ENCODE measurements around the gene LCE7A.

LCE7A gene
- total RNA-seq: 0 reads per million in 9 experiments

GRCh38 chr1:152859696-152860095 lies at the start of gene LCE7A:
LCE7A (plus strand) TSS chr1:152859996; CDS start chr1:152860698, 702 bp downstream.
- Mint-ChIP-seq H3K9me3 (no peaks in the 10 kb centered on the region), H3K4me1 (ENCODE audit: low read depth in 2 of 2) (no peaks in the 10 kb centered on the region), H3K36me3 (ENCODE audit: insufficient read depth) (no peaks in the 10 kb centered on the region), H3K4me3 (no peak within 1 kb of the TSS), H3K27me3 (peaks cover 13 to 49% of the 10 kb centered on the region in 2 donors), H3K27ac (no peak within 1 kb of the TSS)
- DNase-seq (no peak), ATAC-seq (replicated peaks) (no peak)

- DNase-seq (no peak), ATAC-seq (replicated peaks) (no peak)
- Mint-ChIP-seq H3K36me3 (ENCODE audit: insufficient read depth) (no peaks in the 10 kb centered on the region), H3K9me3 (no peaks in the 10 kb centered on the region), H3K27ac (no peak overlapping the region), H3K4me1 (ENCODE audit: low read depth in 2 of 2) (no peaks in the 10 kb centered on the region), H3K27me3 (peaks cover 22 to 38% of the 10 kb centered on the region in 2 donors), H3K4me3 (no peak overlapping the region)
These were observed 48.7 kb upstream of the LCE7A start for GRCh38 chr1:152811050-152811449.

- DNase-seq: no peak
- Mint-ChIP-seq H3K4me1 (ENCODE audit: low read depth in 2 of 2) (no peaks in the 10 kb centered on the region), H3K27me3 (peaks cover 20 to 37% of the 10 kb centered on the region in 2 donors)
These were observed 48.1 kb upstream of the LCE7A start, which contains the start of gene LCE1B for GRCh38 chr1:152811671-152812070. LCE1B (plus strand) TSS chr1:152811971; CDS start chr1:152812447, 476 bp downstream.

GRCh38 chr1:152817309-152817708 lies 42.5 kb upstream of the LCE7A start:
- DNase-seq: no peak

More at GRCh38 chr1:152811671-152812070, 48.1 kb upstream of the LCE7A start, which contains the start of gene LCE1B:
- ATAC-seq (replicated peaks): no peak
- Mint-ChIP-seq H3K27ac (no peak within 1 kb of the TSS), H3K9me3 (no peaks in the 10 kb centered on the region), H3K36me3 (ENCODE audit: insufficient read depth) (no peaks in the 10 kb centered on the region), H3K4me3 (no peak within 1 kb of the TSS)

GRCh38 chr1:152823294-152823693 lies 36.5 kb upstream of the LCE7A start:
- H3K4me1 Mint-ChIP-seq (ENCODE audit: low read depth in 2 of 2): no peaks in the 10 kb centered on the region
- peaks cover 30 to 39% of the 10 kb centered on the region in 2 donors for H3K27me3 Mint-ChIP-seq
- DNase-seq (no peak), ATAC-seq (replicated peaks) (no peak)
- H3K9me3 Mint-ChIP-seq: no peaks in the 10 kb centered on the region
- no peak overlapping the region for H3K27ac Mint-ChIP-seq
- H3K36me3 Mint-ChIP-seq (ENCODE audit: insufficient read depth): no peaks in the 10 kb centered on the region
- H3K4me3 Mint-ChIP-seq: no peak overlapping the region

More at GRCh38 chr1:152817309-152817708, 42.5 kb upstream of the LCE7A start:
- H3K4me1 Mint-ChIP-seq (ENCODE audit: low read depth in 2 of 2): no peaks in the 10 kb centered on the region
- H3K9me3 Mint-ChIP-seq: no peaks in the 10 kb centered on the region
- no peak overlapping the region for H3K4me3 Mint-ChIP-seq
- no peak for ATAC-seq (replicated peaks)
- no peaks in the 10 kb centered on the region for H3K36me3 Mint-ChIP-seq (ENCODE audit: insufficient read depth)
- peaks cover 6 to 17% of the 10 kb centered on the region in 2 donors for H3K27me3 Mint-ChIP-seq
- H3K27ac Mint-ChIP-seq: no peak overlapping the region

- H3K4me1 Mint-ChIP-seq (ENCODE audit: low read depth in 2 of 2): no peaks in the 10 kb centered on the region
- ATAC-seq (replicated peaks) (no peak), DNase-seq (no peak)
- H3K27me3 Mint-ChIP-seq: peaks cover 47 to 51% of the 10 kb centered on the region in 2 donors
- H3K9me3 Mint-ChIP-seq: no peaks in the 10 kb centered on the region
- H3K36me3 Mint-ChIP-seq (ENCODE audit: insufficient read depth): no peaks in the 10 kb centered on the region
- no peak overlapping the region for H3K27ac Mint-ChIP-seq
- H3K4me3 Mint-ChIP-seq: no peak overlapping the region
These were observed 34.8 kb upstream of the LCE7A start for GRCh38 chr1:152824964-152825363.

- no peak within 1 kb of the TSS for H3K27ac Mint-ChIP-seq
- peaks cover 0 to 2% of the 10 kb centered on the region in 2 donors for H3K9me3 Mint-ChIP-seq
- ATAC-seq (replicated peaks) (no peak), DNase-seq (no peak)
- no peaks in the 10 kb centered on the region for H3K4me1 Mint-ChIP-seq (ENCODE audit: low read depth in 2 of 2)
- no peak within 1 kb of the TSS for H3K4me3 Mint-ChIP-seq
- no peaks in the 10 kb centered on the region for H3K36me3 Mint-ChIP-seq (ENCODE audit: insufficient read depth)
- H3K27me3 Mint-ChIP-seq: peaks cover 57 to 62% of the 10 kb centered on the region in 2 donors
These were observed 32.6 kb upstream of the LCE7A start, which contains the start of gene LCE1A for GRCh38 chr1:152827173-152827572. LCE1A (plus strand) TSS chr1:152827473; CDS start chr1:152827473, 0 bp downstream.

GRCh38 chr1:152836870-152837269 lies 22.9 kb upstream of the LCE7A start:
- no peaks in the 10 kb centered on the region for H3K4me1 Mint-ChIP-seq (ENCODE audit: low read depth in 2 of 2)
- DNase-seq: no peak
- no peaks in the 10 kb centered on the region for H3K9me3 Mint-ChIP-seq

GRCh38 chr1:152842556-152842955 lies 17.2 kb upstream of the LCE7A start, which contains the start of gene LCE6A:
LCE6A (plus strand) TSS chr1:152842856; CDS start chr1:152843521, 665 bp downstream.
- ATAC-seq (replicated peaks) (no peak), DNase-seq (no peak)
- Mint-ChIP-seq H3K36me3 (ENCODE audit: insufficient read depth) (no peaks in the 10 kb centered on the region), H3K4me1 (ENCODE audit: low read depth in 2 of 2) (no peaks in the 10 kb centered on the region), H3K27me3 (peaks cover 31 to 44% of the 10 kb centered on the region in 2 donors), H3K4me3 (no peak within 1 kb of the TSS), H3K27ac (no peak within 1 kb of the TSS), H3K9me3 (no peaks in the 10 kb centered on the region)

More at GRCh38 chr1:152836870-152837269, 22.9 kb upstream of the LCE7A start:
- ATAC-seq (replicated peaks): no peak
- Mint-ChIP-seq H3K27ac (no peak overlapping the region), H3K27me3 (peaks cover 19 to 32% of the 10 kb centered on the region in 2 donors), H3K4me3 (no peak overlapping the region), H3K36me3 (ENCODE audit: insufficient read depth) (no peaks in the 10 kb centered on the region)

GRCh38 chr1:152855661-152856060 lies 4.1 kb upstream of the LCE7A start:
- H3K4me3 Mint-ChIP-seq: no peak overlapping the region
- H3K4me1 Mint-ChIP-seq (ENCODE audit: low read depth in 2 of 2): no peaks in the 10 kb centered on the region
- H3K9me3 Mint-ChIP-seq: no peaks in the 10 kb centered on the region
- ATAC-seq (replicated peaks) (no peak), DNase-seq (no peak)
- no peak overlapping the region for H3K27ac Mint-ChIP-seq
- H3K36me3 Mint-ChIP-seq (ENCODE audit: insufficient read depth): no peaks in the 10 kb centered on the region
- peaks cover 13 to 53% of the 10 kb centered on the region in 2 donors for H3K27me3 Mint-ChIP-seq

- Mint-ChIP-seq H3K36me3 (ENCODE audit: insufficient read depth) (no peaks in the 10 kb centered on the region), H3K27ac (no peak overlapping the region), H3K4me3 (no peak overlapping the region), H3K9me3 (no peaks in the 10 kb centered on the region), H3K4me1 (ENCODE audit: low read depth in 2 of 2) (no peaks in the 10 kb centered on the region), H3K27me3 (peaks cover 13 to 55% of the 10 kb centered on the region in 2 donors)
- DNase-seq (no peak), ATAC-seq (replicated peaks) (no peak)
These were observed 1.7 kb upstream of the LCE7A start for GRCh38 chr1:152858062-152858461.

GRCh38 chr1:152860129-152860528 lies 333 bp downstream of the LCE7A start:
- H3K4me1 Mint-ChIP-seq (ENCODE audit: low read depth in 2 of 2): no peaks in the 10 kb centered on the region
- H3K36me3 Mint-ChIP-seq (ENCODE audit: insufficient read depth): no peaks in the 10 kb centered on the region
- H3K27ac Mint-ChIP-seq: no peak overlapping the region
- H3K27me3 Mint-ChIP-seq: peaks cover 13 to 49% of the 10 kb centered on the region in 2 donors
- no peak for ATAC-seq (replicated peaks)
- no peak for DNase-seq
- no peak overlapping the region for H3K4me3 Mint-ChIP-seq
- H3K9me3 Mint-ChIP-seq: no peaks in the 10 kb centered on the region

- DNase-seq: no peak
- Mint-ChIP-seq H3K4me3 (no peak overlapping the region), H3K9me3 (no peaks in the 10 kb centered on the region), H3K27ac (no peak overlapping the region), H3K36me3 (ENCODE audit: insufficient read depth) (no peaks in the 10 kb centered on the region), H3K4me1 (ENCODE audit: low read depth in 2 of 2) (no peaks in the 10 kb centered on the region), H3K27me3 (peaks cover 13 to 39% of the 10 kb centered on the region in 2 donors)
- no peak for ATAC-seq (replicated peaks)
These were observed 1.6 kb downstream of the LCE7A start for GRCh38 chr1:152861374-152861773.

GRCh38 chr1:152864443-152864842 lies 4.6 kb downstream of the LCE7A start:
- Mint-ChIP-seq H3K4me1 (ENCODE audit: low read depth in 2 of 2) (no peaks in the 10 kb centered on the region), H3K27ac (no peak overlapping the region), H3K9me3 (no peaks in the 10 kb centered on the region), H3K4me3 (no peak overlapping the region), H3K36me3 (ENCODE audit: insufficient read depth) (no peaks in the 10 kb centered on the region), H3K27me3 (peaks cover 0 to 19% of the 10 kb centered on the region in 2 donors)
- DNase-seq (no peak), ATAC-seq (replicated peaks) (no peak)

All from effector memory CD8-positive, alpha-beta T cell (primary cell).